Parietal lobe (tissue), 1 donor: ENCODE data around the gene ZNF611. TPM values are rescaled to one million over a fixed set of nuclear protein-coding genes. Genes with fewer than 3 reads are reported as not detected.

Experiments
- total RNA-seq: library from RNA; depleted of rRNA; stranded (reverse); fragments of >200 nt; gene quantifications from one replicate; pipeline ENCODE4 v1.2.3, GENCODE V29; 2014

The ZNF611 gene
- total RNA-seq = 57.6 TPM

DNA sequence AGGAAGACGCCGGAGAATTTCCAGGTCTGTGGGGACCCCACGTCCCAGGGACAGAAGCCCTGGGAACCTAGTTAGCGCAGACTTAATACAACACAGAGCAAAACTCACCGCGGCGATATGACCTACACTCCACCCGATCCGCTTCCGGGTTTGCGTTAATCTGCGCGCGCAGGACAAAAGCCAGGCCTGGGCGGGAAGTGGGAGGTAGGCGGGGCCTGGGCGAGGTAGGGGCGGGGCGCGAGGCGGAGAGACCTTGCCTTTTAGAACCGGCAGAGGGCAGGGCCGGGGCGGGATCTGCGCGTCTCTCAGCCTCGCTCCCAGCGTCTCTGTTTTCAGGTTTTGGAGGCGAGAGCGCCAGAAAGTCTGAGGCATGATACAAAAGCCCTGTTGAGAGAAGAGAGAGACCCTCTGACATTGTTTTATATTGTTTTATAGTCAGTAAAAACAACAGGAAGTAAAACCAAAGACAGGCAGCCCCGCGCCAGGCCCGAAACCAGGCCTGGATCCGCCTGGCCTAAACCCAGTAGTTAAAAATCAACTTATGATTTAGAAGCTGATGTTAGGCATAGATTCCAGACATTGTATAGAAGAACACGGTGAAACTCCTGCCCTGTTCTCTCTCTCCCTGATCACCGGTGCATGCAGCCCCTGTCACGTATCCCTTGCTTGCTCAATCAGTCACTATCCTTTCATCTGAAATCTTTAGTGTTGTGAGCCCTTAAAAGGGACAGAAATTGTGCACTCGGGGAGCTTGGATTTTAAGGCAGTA lies at the start of gene ZNF611:
TSS of gene ZNF611 (minus strand) at position 152 of the 769 bp plus-strand sequence. CDS start 19,150 bp downstream, outside the sequence.

Other genes with a start within 250 kb of the ZNF611 start
- gene ZNF808, start 207.4 kb downstream of the ZNF611 start, total RNA-seq = 48.5 TPM
- 41.3 TPM for gene ZNF701, start 164.8 kb downstream of the ZNF611 start, total RNA-seq
- 107 TPM for gene ZNF83, start 96.7 kb downstream of the ZNF611 start, total RNA-seq
- 1.9 TPM for gene ZNF600, start 51.7 kb upstream of the ZNF611 start, total RNA-seq
- 32.6 TPM for gene ZNF28, start 86.6 kb upstream of the ZNF611 start, total RNA-seq
- 53.8 TPM for gene ZNF468, start 122.6 kb upstream of the ZNF611 start, total RNA-seq
- gene ZNF320, start 162.6 kb upstream of the ZNF611 start, total RNA-seq = 38.2 TPM
- gene ZNF888, start 188.4 kb upstream of the ZNF611 start, total RNA-seq = 5.0 TPM
- 6.9 TPM for gene ZNF816, start 227.8 kb upstream of the ZNF611 start, total RNA-seq